ENCODE results near the gene SLC38A2.

GRCh38 chr12:46387670-46388069 is 15.1 kb upstream of the SLC38A2 start:
- TF ChIP-seq CTCF (IDR thresholded peaks at IDR 0.05; ENCODE audit: low read depth, low read length, poor library complexity, severe bottlenecking), result no peak
- no peak for TF ChIP-seq EZH2phosphoT487 (IDR thresholded peaks at IDR 0.05; ENCODE audit: borderline replicate concordance, low read length)

All from DOHH2 (cell line).